HCT116 (cell line): ENCODE data around the gene LRRC1. TPM values are rescaled to one million over a fixed set of nuclear protein-coding genes. Genes with fewer than 3 reads are reported as not detected.

Source experiments
- ATAC-seq: fragments of 200-7000 bp; cut with Tn5 transposase; 2 replicates; pipeline ENCODE4 v1.9.1; 2020; ENCODE audit warnings: mild to moderate bottlenecking, moderate library complexity
- BruUV-seq: library from RNA; stranded (reverse); fragments of 400-500 nt; replicated peaks from 2 replicates; lab custom pipeline; 2021; lab: Mats Ljungman, UMichigan
- CTCF ChIA-PET: fragments of 300-600 bp; sonication (Branson Sonifier 250); formaldehyde crosslinking; loops from one replicate; lab custom pipeline; 2021; ENCODE audit warnings: antibody characterized with exemption; lab: Charles Lee
- POLR2A ChIA-PET: fragments of 300-600, 350-600 bp; sonication (Branson Sonifier 250); formaldehyde crosslinking; loops from one replicate; lab custom pipeline; 2021; ENCODE audit warnings: antibody characterized with exemption; lab: Charles Lee
- RAD21 ChIA-PET, 2 experiments: fragments of 300-600 bp; sonication (Branson Sonifier 250); formaldehyde crosslinking; loops; one replicate each; lab custom pipeline; 2023; ENCODE audit warnings: low total read pairs in 2 of 2; ENCODE audit not compliant: uncharacterized antibody in 2 of 2, unreplicated experiment in 2 of 2, low non-redundant PET in 1 of 2; lab: Charles Lee
- DNase-seq: peaks from one replicate; pipeline ENCODE4 v3.0.0-alpha.2; 2010; ENCODE audit warnings: low read depth, low spot score
- H2AFZ ChIP-seq: fragments of 200-600 bp; shearing (Covaris generic), sonication (generic); 2 replicates; pipeline ENCODE4 v1.6.1; 2017; ENCODE audit warnings: low read depth, mixed run types, mixed read lengths, antibody characterized with exemption, low read length; ENCODE audit not compliant: poor library complexity, severe bottlenecking
- H3K27ac ChIP-seq: 2 replicates; pipeline ENCODE4 v1.5.1; 2012; ENCODE audit warnings: low read depth, low read length
- H3K27me3 ChIP-seq: fragments of 200-600 bp; sonication (generic); 2 replicates; pipeline ENCODE4 v1.6.1; 2016; ENCODE audit warnings: mixed run types, low read length, mixed read lengths; ENCODE audit not compliant: insufficient read depth
- H3K36me3 ChIP-seq, 2 experiments: fragments of 200-500 bp in 1 of 2; fragments of 200-600 bp in 1 of 2; sonication (Bioruptor generic) in 1 of 2; sonication (generic) in 1 of 2; 2 replicates each; pipeline versions ENCODE4 v1.5.1 to v1.6.1; 2014 to 2016; ENCODE audit warnings: low read length in 2 of 2, inconsistent platforms in 1 of 2, mixed read lengths in 1 of 2, mixed run types in 1 of 2; ENCODE audit not compliant: insufficient read depth in 2 of 2, control insufficient read depth in 1 of 2
- H3K4me1 ChIP-seq, 2 experiments: fragments of 200-600 bp in 1 of 2; sonication (generic) in 1 of 2; 2 replicates each; pipeline versions ENCODE4 v1.5.1 to v1.6.1; 2012 to 2017; ENCODE audit warnings: low read length in 2 of 2, inconsistent platforms in 1 of 2, mild to moderate bottlenecking in 1 of 2, mixed read lengths in 1 of 2, mixed run types in 1 of 2, moderate library complexity in 1 of 2; ENCODE audit not compliant: insufficient read depth in 2 of 2, control insufficient read depth in 1 of 2
- H3K4me2 ChIP-seq: fragments of 200-600 bp; sonication (generic); 2 replicates; pipeline ENCODE4 v1.6.1; 2017; ENCODE audit warnings: mixed run types, low read length, mixed read lengths
- H3K4me3 ChIP-seq, 2 experiments: fragments of 200-600 bp in 1 of 2; sonication (generic) in 1 of 2; replicated peaks in 1 of 2; 2 replicates each; pipeline ENCODE4 v1.5.1; 2011 to 2016; ENCODE audit warnings: low read length in 2 of 2, control low read depth in 1 of 2, low read depth in 1 of 2, mild to moderate bottlenecking in 1 of 2, mixed read lengths in 1 of 2, mixed run types in 1 of 2
- H3K79me2 ChIP-seq: fragments of 200-600 bp; sonication (generic); 2 replicates; pipeline ENCODE4 v1.6.1; 2017; ENCODE audit warnings: mild to moderate bottlenecking, mixed run types, low read length, moderate library complexity, mixed read lengths; ENCODE audit not compliant: insufficient read depth
- H3K9ac ChIP-seq: fragments of 200-600 bp; sonication (generic); 2 replicates; pipeline ENCODE4 v1.6.1; 2016; ENCODE audit warnings: low read length, mixed read lengths
- H3K9me2 ChIP-seq: fragments of 200-600 bp; sonication (generic), shearing (Covaris generic); 2 replicates; pipeline ENCODE4 v1.6.1; 2017; ENCODE audit warnings: mixed run types, mild to moderate bottlenecking, moderate library complexity; ENCODE audit not compliant: insufficient read depth
- H3K9me3 ChIP-seq, 2 experiments: fragments of 200-500 bp in 1 of 2; fragments of 200-600 bp in 1 of 2; sonication (Bioruptor generic) in 1 of 2; sonication (generic) in 1 of 2; 2 replicates each; pipeline ENCODE4 v1.6.1; 2014 to 2017; ENCODE audit warnings: low read length in 2 of 2, mixed read lengths in 2 of 2, inconsistent platforms in 1 of 2, low read depth in 1 of 2, mild to moderate bottlenecking in 1 of 2, mixed run types in 1 of 2, moderate library complexity in 1 of 2; ENCODE audit not compliant: control insufficient read depth in 1 of 2, insufficient read depth in 1 of 2
- H4K20me1 ChIP-seq: fragments of 200-600 bp; sonication (generic), shearing (Covaris generic); 2 replicates; pipeline ENCODE4 v1.6.1; 2017; ENCODE audit warnings: mixed run types, mild to moderate bottlenecking, moderate library complexity; ENCODE audit not compliant: insufficient read depth
- ATF3 ChIP-seq: IDR thresholded peaks from 2 replicates; pipeline ENCODE4 v1.6.1; 2012
- CBX3 ChIP-seq: IDR thresholded peaks from 2 replicates; pipeline ENCODE4 v1.6.1; 2012; ENCODE audit warnings: low read depth
- CEBPB ChIP-seq: IDR thresholded peaks from 2 replicates; pipeline ENCODE4 v1.6.1; 2012; ENCODE audit warnings: low read depth
- CTCF ChIP-seq, 3 experiments: fragments of 200-600 bp in 1 of 3; sonication (generic) in 1 of 3; IDR thresholded peaks in 2 of 3; conservative IDR thresholded peaks in 1 of 3; 2 replicates each; pipeline ENCODE4 v1.5.1; 2012 to 2017; ENCODE audit warnings: low read depth in 2 of 3, low read length in 2 of 3, antibody characterized with exemption in 1 of 3, borderline replicate concordance in 1 of 3, control low read depth in 1 of 3, mild to moderate bottlenecking in 1 of 3, mixed read lengths in 1 of 3, mixed run types in 1 of 3, moderate library complexity in 1 of 3; ENCODE audit not compliant: insufficient read depth in 1 of 3
- EGR1 ChIP-seq: IDR thresholded peaks from 2 replicates; pipeline ENCODE4 v1.6.1; 2012; ENCODE audit warnings: low read depth
- ELF1 ChIP-seq: IDR thresholded peaks from 2 replicates; pipeline ENCODE4 v1.6.1; 2012; ENCODE audit warnings: low read depth, borderline replicate concordance
- EZH2phosphoT487 ChIP-seq: fragments of 200-600 bp; IDR thresholded peaks from 2 replicates; pipeline ENCODE4 v1.6.1; 2018; ENCODE audit warnings: antibody characterized with exemption, borderline replicate concordance
- JUND ChIP-seq: IDR thresholded peaks from 2 replicates; pipeline ENCODE4 v1.6.1; 2012
- POLR2AphosphoS5 ChIP-seq: IDR thresholded peaks from 2 replicates; pipeline ENCODE4 v1.6.1; 2011; ENCODE audit warnings: mild to moderate bottlenecking, low read depth, low read length, moderate library complexity
- SP1 ChIP-seq: IDR thresholded peaks from 2 replicates; pipeline ENCODE4 v1.6.1; 2012; ENCODE audit warnings: low read depth
- SRF ChIP-seq: IDR thresholded peaks from 2 replicates; pipeline ENCODE4 v1.6.1; 2012; ENCODE audit warnings: low read depth
- ZFX ChIP-seq: fragments of 450-650 bp; IDR thresholded peaks from 2 replicates; pipeline ENCODE4 v1.6.1; 2017
- ZNF274 ChIP-seq: fragments of 200-500 bp; sonication (Bioruptor generic); IDR thresholded peaks from 2 replicates; pipeline ENCODE4 v1.6.1; 2014; ENCODE audit warnings: mild to moderate bottlenecking, low read depth, low read length, inconsistent platforms
- intact Hi-C: fragments of 100-400 bp; cut with micrococcal nuclease; formaldehyde crosslinking; loops from 2 replicates; pipeline ENCODE4 v1.10.0; 2022
- total RNA-seq: library from RNA; stranded (reverse); gene quantifications from one replicate; pipeline ENCODE4 v1.2.1, GENCODE V29; 2021; ENCODE audit not compliant: unreplicated experiment
- TF ChIP-seq, protein P1 (sequence below): IDR thresholded peaks from 2 replicates; pipeline ENCODE4 v1.6.1; 2011; ENCODE audit warnings: mild to moderate bottlenecking, low read length, moderate library complexity; ENCODE audit not compliant: insufficient replicate concordance; ENCODE audit errors: extremely low read depth

The LRRC1 gene
- total RNA-seq, 1 experiment from 2014 or later, result 19.8 TPM

DNA sequence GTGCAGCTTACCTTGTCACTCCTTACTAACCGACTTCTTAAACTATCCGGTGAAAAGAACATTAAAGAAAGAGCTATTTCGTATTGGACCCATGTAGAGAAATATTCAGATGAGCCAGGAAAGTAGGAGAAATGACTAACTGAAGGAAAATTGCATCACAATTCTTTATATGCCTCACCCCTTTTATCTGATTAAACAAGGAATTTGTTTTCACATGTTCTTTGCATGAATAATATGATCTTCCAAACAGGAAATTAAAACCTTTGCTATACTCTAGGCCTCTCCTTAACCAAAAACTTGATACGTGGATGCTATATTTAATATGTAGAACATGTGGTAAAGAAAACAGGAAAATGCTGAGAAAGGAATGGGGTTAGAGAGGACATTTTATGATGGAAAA, 41.9 kb upstream of the LRRC1 start:
- intact Hi-C loops, result no loop called here
- H3K9me2 ChIP-seq, result no peaks in the 10 kb centered on the region
- H4K20me1 ChIP-seq, result no peaks in the 10 kb centered on the region
- H3K79me2 ChIP-seq, result no peaks in the 10 kb centered on the region
- H2AFZ ChIP-seq, result no peak overlapping the region
- RAD21 ChIA-PET, result no interaction called here
- H3K4me1 ChIP-seq, result no peaks in the 10 kb centered on the region; a peak in 1 of 4 replicates
- H3K9ac ChIP-seq, result no peak overlapping the region
- DNase-seq, result no peak
- CTCF ChIA-PET, result interaction anchor here (0.9 kb wide), 1 partner anchor 18 kb away, joined by 3 read pairs; no protein-coding TSS in a partner anchor
- no peak overlapping the region for H3K4me2 ChIP-seq
- ATAC-seq, result no peak
- no peaks in the 10 kb centered on the region for H3K36me3 ChIP-seq
- no TSS peak for BruUV-seq
- no peaks in the 10 kb centered on the region for H3K27me3 ChIP-seq
- H3K4me3 ChIP-seq, result no peak overlapping the region
- H3K9me3 ChIP-seq, result no peaks in the 10 kb centered on the region
- TF ChIP-seq ZNF274 (no peak), SRF (no peak), POLR2AphosphoS5 (no peak), ELF1 (no peak), EZH2phosphoT487 (no peak), CBX3 (no peak)
- H3K27ac ChIP-seq, result no peak overlapping the region
- POLR2A ChIA-PET, result no interaction called here

- CTCF ChIA-PET, result no interaction called here
- POLR2A ChIA-PET, result no interaction called here
- no peak overlapping the region for H2AFZ ChIP-seq
- intact Hi-C loops, result no loop called here
- ATAC-seq (no peak), DNase-seq (no peak)
- no peaks in the 10 kb centered on the region for H3K79me2 ChIP-seq
- no peaks in the 10 kb centered on the region for H3K9me2 ChIP-seq
- no TSS peak for BruUV-seq
- H3K4me2 ChIP-seq, result no peak overlapping the region
- H3K36me3 ChIP-seq, result no peaks in the 10 kb centered on the region
- no peak overlapping the region for H3K4me3 ChIP-seq
- H3K27me3 ChIP-seq, result no peaks in the 10 kb centered on the region
- H4K20me1 ChIP-seq, result no peaks in the 10 kb centered on the region
- TF ChIP-seq ZNF274 (no peak), CEBPB (no peak), ATF3 (no peak), EGR1 (no peak), CTCF (IDR thresholded peaks at IDR 0.05 in 2 of 3, conservative IDR thresholded peaks at IDR 0.05 in 1 of 3; ENCODE audit: borderline replicate concordance in 1 of 3, insufficient read depth in 1 of 3, low read depth in 2 of 3, low read length in 2 of 3) (no peak), POLR2AphosphoS5 (no peak), ELF1 (no peak), ZFX (no peak), EZH2phosphoT487 (no peak), SP1 (no peak), JUND (no peak)
- TF ChIP-seq, protein P1, sequence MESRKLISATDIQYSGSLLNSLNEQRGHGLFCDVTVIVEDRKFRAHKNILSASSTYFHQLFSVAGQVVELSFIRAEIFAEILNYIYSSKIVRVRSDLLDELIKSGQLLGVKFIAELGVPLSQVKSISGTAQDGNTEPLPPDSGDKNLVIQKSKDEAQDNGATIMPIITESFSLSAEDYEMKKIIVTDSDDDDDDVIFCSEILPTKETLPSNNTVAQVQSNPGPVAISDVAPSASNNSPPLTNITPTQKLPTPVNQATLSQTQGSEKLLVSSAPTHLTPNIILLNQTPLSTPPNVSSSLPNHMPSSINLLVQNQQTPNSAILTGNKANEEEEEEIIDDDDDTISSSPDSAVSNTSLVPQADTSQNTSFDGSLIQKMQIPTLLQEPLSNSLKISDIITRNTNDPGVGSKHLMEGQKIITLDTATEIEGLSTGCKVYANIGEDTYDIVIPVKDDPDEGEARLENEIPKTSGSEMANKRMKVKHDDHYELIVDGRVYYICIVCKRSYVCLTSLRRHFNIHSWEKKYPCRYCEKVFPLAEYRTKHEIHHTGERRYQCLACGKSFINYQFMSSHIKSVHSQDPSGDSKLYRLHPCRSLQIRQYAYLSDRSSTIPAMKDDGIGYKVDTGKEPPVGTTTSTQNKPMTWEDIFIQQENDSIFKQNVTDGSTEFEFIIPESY, result no peak
- TF ChIP-seq, all 23 proteins: peak for 0
- RAD21 ChIA-PET, result no interaction called here
- no peak overlapping the region for H3K9ac ChIP-seq
- H3K27ac ChIP-seq, result no peak overlapping the region
- H3K9me3 ChIP-seq, result no peaks in the 10 kb centered on the region
- no peaks in the 10 kb centered on the region; a peak in 1 of 4 replicates for H3K4me1 ChIP-seq
Observed at GRCh38 chr6:53754330-53754729, 40.5 kb upstream of the LRRC1 start.
